Measurements from ENCODE around the gene DOCK4.

The DOCK4 gene

DNA sequence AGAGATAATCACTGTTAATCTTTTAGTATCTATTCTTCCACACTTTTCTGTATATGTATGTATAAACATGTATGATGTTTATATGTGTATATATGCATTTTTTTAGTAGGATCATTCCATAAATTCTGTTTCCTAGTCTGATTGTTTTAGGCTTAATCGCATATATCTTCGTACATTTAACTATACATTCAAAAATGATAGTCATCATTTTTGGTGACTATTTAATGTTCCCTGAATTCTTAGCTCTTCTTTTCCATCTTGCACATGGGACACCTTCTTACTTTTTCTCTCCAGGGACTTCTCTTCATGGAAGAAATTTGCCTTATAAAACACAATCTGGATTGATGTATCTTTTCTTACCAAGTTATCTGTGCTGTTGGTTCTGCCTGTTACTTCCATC, 42.4 kb upstream of the DOCK4 start:
- no peak overlapping the region for H3K4me3 ChIP-seq (ENCODE audit: low read depth, low read length)
- DNase-seq (ENCODE audit: low read depth): no peak
- TF ChIP-seq, protein P1, sequence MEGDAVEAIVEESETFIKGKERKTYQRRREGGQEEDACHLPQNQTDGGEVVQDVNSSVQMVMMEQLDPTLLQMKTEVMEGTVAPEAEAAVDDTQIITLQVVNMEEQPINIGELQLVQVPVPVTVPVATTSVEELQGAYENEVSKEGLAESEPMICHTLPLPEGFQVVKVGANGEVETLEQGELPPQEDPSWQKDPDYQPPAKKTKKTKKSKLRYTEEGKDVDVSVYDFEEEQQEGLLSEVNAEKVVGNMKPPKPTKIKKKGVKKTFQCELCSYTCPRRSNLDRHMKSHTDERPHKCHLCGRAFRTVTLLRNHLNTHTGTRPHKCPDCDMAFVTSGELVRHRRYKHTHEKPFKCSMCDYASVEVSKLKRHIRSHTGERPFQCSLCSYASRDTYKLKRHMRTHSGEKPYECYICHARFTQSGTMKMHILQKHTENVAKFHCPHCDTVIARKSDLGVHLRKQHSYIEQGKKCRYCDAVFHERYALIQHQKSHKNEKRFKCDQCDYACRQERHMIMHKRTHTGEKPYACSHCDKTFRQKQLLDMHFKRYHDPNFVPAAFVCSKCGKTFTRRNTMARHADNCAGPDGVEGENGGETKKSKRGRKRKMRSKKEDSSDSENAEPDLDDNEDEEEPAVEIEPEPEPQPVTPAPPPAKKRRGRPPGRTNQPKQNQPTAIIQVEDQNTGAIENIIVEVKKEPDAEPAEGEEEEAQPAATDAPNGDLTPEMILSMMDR (IDR thresholded peaks at IDR 0.05; ENCODE audit: insufficient read depth, low read depth, low read length, missing control alignments): no peak

DNA sequence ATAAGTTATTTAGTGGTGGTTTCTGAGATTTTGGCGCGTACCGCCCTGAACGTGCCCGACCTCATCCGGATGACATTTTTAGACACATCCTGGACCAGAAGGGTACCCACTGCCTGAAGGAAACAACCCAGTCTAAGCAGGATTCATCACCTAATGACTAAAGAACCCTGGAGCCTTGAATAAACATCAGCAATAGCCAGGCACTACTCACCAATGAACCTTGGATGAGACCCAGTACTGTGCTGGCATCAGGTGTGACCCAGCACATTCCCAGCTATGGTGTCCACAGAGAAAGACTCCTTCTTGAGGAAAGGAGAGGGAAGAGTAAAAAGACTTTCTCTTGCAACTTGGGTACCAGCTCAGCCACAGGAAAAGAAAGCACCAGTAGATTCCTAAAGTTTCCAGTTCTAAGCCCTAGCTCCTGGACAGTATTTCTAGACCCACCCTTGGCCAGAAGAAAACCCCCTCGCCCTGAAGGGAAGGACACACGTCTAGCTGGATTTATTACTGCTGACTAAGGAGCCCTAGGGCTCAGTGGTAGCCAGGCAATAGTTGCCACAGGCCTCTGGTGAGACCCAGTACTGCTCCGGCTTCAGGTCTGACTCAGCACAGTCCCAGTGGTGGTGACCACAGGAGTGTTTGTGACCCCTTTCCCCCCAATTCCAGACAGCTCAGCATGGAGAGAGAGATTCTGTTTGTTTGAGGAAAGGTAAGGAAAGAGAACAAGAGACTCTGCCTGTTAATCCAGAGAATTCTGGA, 32.8 kb upstream of the DOCK4 start:
- TF ChIP-seq, protein P1 (IDR thresholded peaks at IDR 0.05; ENCODE audit: insufficient read depth, low read depth, low read length, missing control alignments): no peak
- no peak for DNase-seq (ENCODE audit: low read depth)
- no peak overlapping the region for H3K4me3 ChIP-seq (ENCODE audit: low read depth, low read length)

DNA sequence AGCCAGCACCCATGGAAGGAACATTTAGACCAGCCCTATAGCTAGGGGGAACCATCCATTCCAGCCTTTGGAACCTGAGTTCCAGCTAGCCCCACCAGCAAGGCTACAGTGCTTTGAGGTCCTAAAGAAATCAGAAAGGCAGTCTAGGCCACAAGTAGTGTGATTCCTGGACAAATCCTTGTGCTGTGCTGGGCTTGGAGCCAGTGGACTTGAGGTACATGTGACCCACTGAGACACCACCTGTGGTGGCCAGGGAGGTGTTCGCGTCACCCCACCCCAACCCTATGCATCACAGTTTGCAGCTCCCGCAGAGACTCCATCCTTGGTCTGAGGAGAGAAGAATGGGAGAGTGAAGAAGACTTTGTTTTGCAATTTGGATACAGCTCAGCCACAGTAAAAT, 32.1 kb upstream of the DOCK4 start:
- TF ChIP-seq, protein P1 (IDR thresholded peaks at IDR 0.05; ENCODE audit: insufficient read depth, low read depth, low read length, missing control alignments): no peak
- no peak for DNase-seq (ENCODE audit: low read depth)
- H3K4me3 ChIP-seq (ENCODE audit: low read depth, low read length): no peak overlapping the region

DNA sequence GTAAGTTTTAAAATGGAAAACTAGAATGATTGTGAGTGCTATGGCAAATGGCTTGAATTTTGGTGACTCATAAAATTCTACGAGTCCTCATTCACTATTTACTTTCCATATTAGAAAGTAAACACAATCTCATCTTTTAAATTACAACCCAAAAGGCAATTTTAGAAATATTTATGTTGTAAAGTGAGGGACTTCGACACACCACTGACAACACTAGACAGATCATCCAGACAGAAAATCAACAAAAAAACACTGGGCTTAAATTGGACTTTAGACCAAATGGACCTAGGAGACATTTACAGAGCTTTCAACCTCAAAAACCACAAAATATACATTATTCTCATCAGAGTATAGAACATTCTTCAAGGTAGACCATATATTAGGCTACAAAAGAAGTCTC, 30.4 kb upstream of the DOCK4 start:
- H3K4me3 ChIP-seq (ENCODE audit: low read depth, low read length): no peak overlapping the region
- TF ChIP-seq, protein P1 (IDR thresholded peaks at IDR 0.05; ENCODE audit: insufficient read depth, low read depth, low read length, missing control alignments): no peak
- DNase-seq (ENCODE audit: low read depth): no peak

DNA sequence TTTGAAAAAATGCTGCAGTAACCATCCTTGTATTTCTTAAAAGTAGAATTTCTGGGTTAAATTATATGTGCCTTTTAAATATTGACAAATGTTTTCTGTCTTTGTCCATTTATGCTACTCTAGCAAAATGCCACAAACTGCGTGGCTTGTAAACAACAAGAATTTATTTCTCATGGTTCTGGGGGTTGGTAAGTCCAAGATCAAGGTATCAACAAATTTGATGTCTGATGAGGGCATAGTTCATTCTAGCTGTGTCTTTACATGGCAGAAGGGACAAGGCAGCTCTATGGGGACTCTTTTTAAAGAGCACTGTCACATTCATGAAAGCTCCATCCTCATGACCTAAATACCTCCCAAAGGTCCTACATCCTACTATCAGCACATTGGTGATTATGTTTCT, 27.9 kb upstream of the DOCK4 start:
- DNase-seq (ENCODE audit: low read depth): no peak
- TF ChIP-seq, protein P1 (IDR thresholded peaks at IDR 0.05; ENCODE audit: insufficient read depth, low read depth, low read length, missing control alignments): no peak
- no peak overlapping the region for H3K4me3 ChIP-seq (ENCODE audit: low read depth, low read length)

DNA sequence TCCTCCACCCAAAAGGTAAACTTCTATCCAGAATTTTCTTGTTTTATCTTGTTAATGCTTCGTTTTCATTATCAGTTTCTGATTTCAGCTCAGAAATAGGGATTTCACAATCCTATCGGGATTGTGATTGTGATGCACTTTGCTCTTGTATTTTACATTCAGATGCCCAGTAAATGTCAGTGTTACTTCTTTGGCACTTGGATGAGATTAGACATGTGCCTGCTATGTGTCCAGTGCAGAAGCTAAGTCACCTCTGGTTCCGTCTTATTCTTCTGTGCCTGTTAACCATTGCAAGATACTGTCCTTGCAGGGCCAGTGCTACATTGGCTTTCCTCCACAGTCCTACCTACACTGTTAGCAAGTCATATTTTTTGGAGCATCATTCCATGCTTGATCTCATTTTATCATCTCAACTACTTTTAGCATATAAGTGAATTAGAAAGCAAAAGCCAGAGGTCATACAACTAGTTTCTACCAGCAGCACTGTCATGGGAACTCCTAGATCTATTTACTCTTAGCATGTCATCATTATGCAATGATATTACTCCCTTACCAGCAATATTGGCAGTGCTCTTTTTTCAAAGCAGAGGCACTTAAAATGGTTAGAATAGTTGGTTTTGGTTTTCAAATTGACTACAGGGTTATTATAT, 27.0 kb upstream of the DOCK4 start:
- no peak overlapping the region for H3K4me3 ChIP-seq (ENCODE audit: low read depth, low read length)
- TF ChIP-seq, protein P1 (IDR thresholded peaks at IDR 0.05; ENCODE audit: insufficient read depth, low read depth, low read length, missing control alignments): no peak
- DNase-seq (ENCODE audit: low read depth): no peak
